Activated naive CD4-positive, alpha-beta T cell treated with anti-CD3 and anti-CD28 coated beads, Interleukin-2, amount 50 U/mL, for 72 hours (primary cell): ENCODE data around the gene ARFGEF3. TPM values are rescaled to one million over a fixed set of nuclear protein-coding genes. Genes with fewer than 3 reads are reported as not detected.

Source experiments
- ATAC-seq, 2 donors: fragments of 150-1000 bp; cut with Tn5 transposase; 2 replicates each; pipeline ENCODE4 v1.10.0; 2021; ENCODE audit warnings: mild to moderate bottlenecking in 2 of 2, moderate library complexity in 2 of 2
- DNase-seq, 2 donors: peaks; one replicate each; pipeline ENCODE4 v3.0.0; 2021 to 2022; ENCODE audit warnings: low spot score in 2 of 2
- H3K27ac Mint-ChIP-seq, 2 donors: one replicate each; pipeline ENCODE4 v1.8.0; 2022; ENCODE audit warnings: mild to moderate bottlenecking in 2 of 2, mixed read lengths in 2 of 2
- H3K36me3 Mint-ChIP-seq, 2 donors: one replicate each; pipeline ENCODE4 v1.8.0; 2022; ENCODE audit warnings: mixed read lengths in 2 of 2
- H3K9me3 Mint-ChIP-seq, 2 donors: one replicate each; pipeline ENCODE4 v1.8.0; 2022; ENCODE audit warnings: mixed read lengths in 2 of 2
- total RNA-seq, 2 donors: library from RNA; stranded (reverse); gene quantifications; one replicate each; pipeline ENCODE4 v1.2.3, GENCODE V29; 2022

ARFGEF3 gene
- total RNA-seq, 2 donors from 2014 or later: 0.11 to 9.5 TPM

GRCh38 chr6:138225953-138226352 lies 64.2 kb downstream of the ARFGEF3 start:
- H3K27ac Mint-ChIP-seq: no peak overlapping the region
- H3K36me3 Mint-ChIP-seq: no peaks in the 10 kb centered on the region
- no peaks in the 10 kb centered on the region for H3K9me3 Mint-ChIP-seq
- no peak for ATAC-seq
- DNase-seq: no peak

- no peak overlapping the region for H3K27ac Mint-ChIP-seq
Measured at GRCh38 chr6:138226700-138227315, 65.1 kb downstream of the ARFGEF3 start.

GRCh38 chr6:138227316-138227781 lies 65.6 kb downstream of the ARFGEF3 start:
- ATAC-seq (no peak), DNase-seq (no peak)
- peak overlapping the region in 1 of 2 donors; percentile 1 for H3K27ac Mint-ChIP-seq
- no peaks in the 10 kb centered on the region for H3K9me3 Mint-ChIP-seq
- no peaks in the 10 kb centered on the region for H3K36me3 Mint-ChIP-seq

More at GRCh38 chr6:138226700-138227315, 65.1 kb downstream of the ARFGEF3 start:
- Mint-ChIP-seq H3K9me3 (no peaks in the 10 kb centered on the region), H3K36me3 (no peaks in the 10 kb centered on the region)
- ATAC-seq: no peak
- no peak for DNase-seq

- H3K27ac Mint-ChIP-seq: peak overlapping the region in 1 of 2 donors; percentile 0
- H3K9me3 Mint-ChIP-seq: no peaks in the 10 kb centered on the region
- DNase-seq (no peak), ATAC-seq (no peak)
- H3K36me3 Mint-ChIP-seq: no peaks in the 10 kb centered on the region
Measured at GRCh38 chr6:138229072-138229471, 67.3 kb downstream of the ARFGEF3 start.

GRCh38 chr6:138229663-138230179 lies 68.0 kb downstream of the ARFGEF3 start:
- Mint-ChIP-seq H3K36me3 (no peaks in the 10 kb centered on the region), H3K27ac (no peak overlapping the region)

GRCh38 chr6:138230221-138230620 lies 68.5 kb downstream of the ARFGEF3 start:
- Mint-ChIP-seq H3K9me3 (no peaks in the 10 kb centered on the region), H3K27ac (no peak overlapping the region), H3K36me3 (no peaks in the 10 kb centered on the region)
- no peak for ATAC-seq
- no peak for DNase-seq

More at GRCh38 chr6:138229663-138230179, 68.0 kb downstream of the ARFGEF3 start:
- DNase-seq (no peak), ATAC-seq (no peak)
- no peaks in the 10 kb centered on the region for H3K9me3 Mint-ChIP-seq

- no peak for DNase-seq
- no peaks in the 10 kb centered on the region for H3K36me3 Mint-ChIP-seq
- H3K9me3 Mint-ChIP-seq: no peaks in the 10 kb centered on the region
- no peak for ATAC-seq
- peak overlapping the region in 1 of 2 donors; percentile 38 for H3K27ac Mint-ChIP-seq
Measured at GRCh38 chr6:138230759-138231380, 69.1 kb downstream of the ARFGEF3 start.

- DNase-seq (no peak), ATAC-seq (no peak)
- Mint-ChIP-seq H3K36me3 (no peaks in the 10 kb centered on the region), H3K27ac (no peak overlapping the region), H3K9me3 (no peaks in the 10 kb centered on the region)
Measured at GRCh38 chr6:138231381-138231886, 69.7 kb downstream of the ARFGEF3 start.

GRCh38 chr6:138234363-138234762 lies 72.6 kb downstream of the ARFGEF3 start:
- no peak for DNase-seq
- no peak for ATAC-seq
- H3K27ac Mint-ChIP-seq: no peak overlapping the region
- no peaks in the 10 kb centered on the region for H3K36me3 Mint-ChIP-seq
- H3K9me3 Mint-ChIP-seq: no peaks in the 10 kb centered on the region

GRCh38 chr6:138235205-138235604 lies 73.5 kb downstream of the ARFGEF3 start:
- no peaks in the 10 kb centered on the region for H3K9me3 Mint-ChIP-seq
- ATAC-seq: no peak

GRCh38 chr6:138235693-138236092 lies 74.0 kb downstream of the ARFGEF3 start:
- Mint-ChIP-seq H3K9me3 (no peaks in the 10 kb centered on the region), H3K27ac (no peak overlapping the region)

More at GRCh38 chr6:138235205-138235604, 73.5 kb downstream of the ARFGEF3 start:
- no peak for DNase-seq
- Mint-ChIP-seq H3K36me3 (no peaks in the 10 kb centered on the region), H3K27ac (no peak overlapping the region)

GRCh38 chr6:138237463-138237862 lies 75.7 kb downstream of the ARFGEF3 start:
- H3K36me3 Mint-ChIP-seq: no peaks in the 10 kb centered on the region
- ATAC-seq (no peak), DNase-seq (no peak)
- H3K27ac Mint-ChIP-seq: no peak overlapping the region
- no peaks in the 10 kb centered on the region for H3K9me3 Mint-ChIP-seq

More at GRCh38 chr6:138235693-138236092, 74.0 kb downstream of the ARFGEF3 start:
- DNase-seq (no peak), ATAC-seq (no peak)
- H3K36me3 Mint-ChIP-seq: no peaks in the 10 kb centered on the region

- Mint-ChIP-seq H3K9me3 (no peaks in the 10 kb centered on the region), H3K36me3 (no peaks in the 10 kb centered on the region), H3K27ac (no peak overlapping the region)
- DNase-seq (no peak), ATAC-seq (no peak)
Measured at GRCh38 chr6:138238368-138238767, 76.6 kb downstream of the ARFGEF3 start.

- no peak for ATAC-seq
- no peak for DNase-seq
- no peaks in the 10 kb centered on the region for H3K36me3 Mint-ChIP-seq
- no peak overlapping the region for H3K27ac Mint-ChIP-seq
- no peaks in the 10 kb centered on the region for H3K9me3 Mint-ChIP-seq
Measured at GRCh38 chr6:138239774-138240173, 78.0 kb downstream of the ARFGEF3 start.

- ATAC-seq (no peak), DNase-seq (no peak)
- H3K9me3 Mint-ChIP-seq: no peaks in the 10 kb centered on the region
- no peaks in the 10 kb centered on the region for H3K36me3 Mint-ChIP-seq
- no peak overlapping the region for H3K27ac Mint-ChIP-seq
Measured at GRCh38 chr6:138240476-138241245, 78.9 kb downstream of the ARFGEF3 start.

GRCh38 chr6:138241381-138241780 lies 79.6 kb downstream of the ARFGEF3 start:
- DNase-seq (no peak), ATAC-seq (no peak)
- Mint-ChIP-seq H3K9me3 (no peaks in the 10 kb centered on the region), H3K36me3 (no peaks in the 10 kb centered on the region), H3K27ac (no peak overlapping the region)

- H3K36me3 Mint-ChIP-seq: no peaks in the 10 kb centered on the region
- no peak overlapping the region for H3K27ac Mint-ChIP-seq
- DNase-seq (no peak), ATAC-seq (no peak)
- no peaks in the 10 kb centered on the region for H3K9me3 Mint-ChIP-seq
Measured at GRCh38 chr6:138241934-138242333, 80.2 kb downstream of the ARFGEF3 start.
